ENCODE data around the gene CLMN. TPM values are rescaled to one million over a fixed set of nuclear protein-coding genes. Genes with fewer than 3 reads are reported as not detected.

Gene CLMN
- polyA plus RNA-seq, 2 donors: 1.6 to 2.3 TPM

- Histone ChIP-seq H3K4me1 (ENCODE audit: control insufficient read depth in 2 of 2, insufficient read depth in 2 of 2, low read length in 1 of 2) (peaks cover 0 to 4% of the 10 kb centered on the region in 2 donors), H3K4me3 (ENCODE audit: low read depth in 1 of 2, low read length in 2 of 2) (no peak overlapping the region), H3K9me3 (ENCODE audit: control insufficient read depth in 2 of 2, insufficient read depth in 1 of 2, low read depth in 1 of 2, low read length in 1 of 2) (peaks cover 0 to 4% of the 10 kb centered on the region in 2 donors), H3K27ac (ENCODE audit: low read depth in 2 of 2, low read length in 1 of 2) (no peak overlapping the region), H3K27me3 (ENCODE audit: control insufficient read depth in 1 of 2, insufficient read depth in 2 of 2, low read length in 2 of 2) (no peaks in the 10 kb centered on the region), H3K36me3 (ENCODE audit: control insufficient read depth in 2 of 2, insufficient read depth in 2 of 2, low read length in 1 of 2) (no peaks in the 10 kb centered on the region)
- WGBS, 2 donors: 82 to 85% methylated on average over 6 of the region's 6 CpGs
Observed at GRCh38 chr14:95334044-95334443, 14.3 kb upstream of the CLMN start.

- WGBS, 2 donors: 86% methylated on average over 3 of the region's 3 CpGs
- Histone ChIP-seq H3K27ac (ENCODE audit: low read depth in 2 of 2, low read length in 1 of 2) (no peak overlapping the region), H3K4me3 (ENCODE audit: low read depth in 1 of 2, low read length in 2 of 2) (no peak overlapping the region), H3K27me3 (ENCODE audit: control insufficient read depth in 1 of 2, insufficient read depth in 2 of 2, low read length in 2 of 2) (no peaks in the 10 kb centered on the region), H3K9me3 (ENCODE audit: control insufficient read depth in 2 of 2, insufficient read depth in 1 of 2, low read depth in 1 of 2, low read length in 1 of 2) (peaks cover 0 to 4% of the 10 kb centered on the region in 2 donors), H3K36me3 (ENCODE audit: control insufficient read depth in 2 of 2, insufficient read depth in 2 of 2, low read length in 1 of 2) (no peaks in the 10 kb centered on the region), H3K4me1 (ENCODE audit: control insufficient read depth in 2 of 2, insufficient read depth in 2 of 2, low read length in 1 of 2) (peaks cover 0 to 4% of the 10 kb centered on the region in 2 donors)
Observed at GRCh38 chr14:95332641-95333040, 12.9 kb upstream of the CLMN start.

GRCh38 chr14:95331708-95332408 is 12.2 kb upstream of the CLMN start:
- Histone ChIP-seq H3K36me3 (ENCODE audit: control insufficient read depth in 2 of 2, insufficient read depth in 2 of 2, low read length in 1 of 2) (no peaks in the 10 kb centered on the region), H3K4me3 (ENCODE audit: low read depth in 1 of 2, low read length in 2 of 2) (no peak overlapping the region), H3K4me1 (ENCODE audit: control insufficient read depth in 2 of 2, insufficient read depth in 2 of 2, low read length in 1 of 2) (peaks cover 0 to 7% of the 10 kb centered on the region in 2 donors), H3K9me3 (ENCODE audit: control insufficient read depth in 2 of 2, insufficient read depth in 1 of 2, low read depth in 1 of 2, low read length in 1 of 2) (peaks cover 0 to 4% of the 10 kb centered on the region in 2 donors), H3K27me3 (ENCODE audit: control insufficient read depth in 1 of 2, insufficient read depth in 2 of 2, low read length in 2 of 2) (no peaks in the 10 kb centered on the region), H3K27ac (ENCODE audit: low read depth in 2 of 2, low read length in 1 of 2) (no peak overlapping the region)
- 80 to 84% methylated on average over 10 of the region's 10 CpGs for WGBS, 2 donors

- Histone ChIP-seq H3K27ac (ENCODE audit: low read depth in 2 of 2, low read length in 1 of 2) (no peak overlapping the region), H3K27me3 (ENCODE audit: control insufficient read depth in 1 of 2, insufficient read depth in 2 of 2, low read length in 2 of 2) (no peaks in the 10 kb centered on the region), H3K36me3 (ENCODE audit: control insufficient read depth in 2 of 2, insufficient read depth in 2 of 2, low read length in 1 of 2) (no peaks in the 10 kb centered on the region), H3K4me1 (ENCODE audit: control insufficient read depth in 2 of 2, insufficient read depth in 2 of 2, low read length in 1 of 2) (peaks cover 0 to 7% of the 10 kb centered on the region in 2 donors), H3K4me3 (ENCODE audit: low read depth in 1 of 2, low read length in 2 of 2) (no peak overlapping the region), H3K9me3 (ENCODE audit: control insufficient read depth in 2 of 2, insufficient read depth in 1 of 2, low read depth in 1 of 2, low read length in 1 of 2) (peaks cover 0 to 4% of the 10 kb centered on the region in 2 donors)
- WGBS, 2 donors: 73 to 87% methylated on average over 20 of the region's 20 CpGs
Observed at GRCh38 chr14:95330591-95331370, 11.1 kb upstream of the CLMN start.

- no peak overlapping the region for H3K27ac ChIP-seq (ENCODE audit: low read depth in 2 of 2, low read length in 1 of 2)
- H3K36me3 ChIP-seq (ENCODE audit: control insufficient read depth in 2 of 2, insufficient read depth in 2 of 2, low read length in 1 of 2): no peaks in the 10 kb centered on the region
- no peak overlapping the region for H3K4me3 ChIP-seq (ENCODE audit: low read depth in 1 of 2, low read length in 2 of 2)
- WGBS, 2 donors: 93 to 94% methylated on average over 9 of the region's 9 CpGs
- H3K4me1 ChIP-seq (ENCODE audit: control insufficient read depth in 2 of 2, insufficient read depth in 2 of 2, low read length in 1 of 2): peaks cover 0 to 7% of the 10 kb centered on the region in 2 donors
- no peaks in the 10 kb centered on the region for H3K27me3 ChIP-seq (ENCODE audit: control insufficient read depth in 1 of 2, insufficient read depth in 2 of 2, low read length in 2 of 2)
- H3K9me3 ChIP-seq (ENCODE audit: control insufficient read depth in 2 of 2, insufficient read depth in 1 of 2, low read depth in 1 of 2, low read length in 1 of 2): peaks cover 0 to under 1% of the 10 kb centered on the region in 2 donors
Observed at GRCh38 chr14:95329941-95330340, 10.2 kb upstream of the CLMN start.

GRCh38 chr14:95328729-95329503 is 9.2 kb upstream of the CLMN start:
- Histone ChIP-seq H3K27me3 (ENCODE audit: control insufficient read depth in 1 of 2, insufficient read depth in 2 of 2, low read length in 2 of 2) (no peaks in the 10 kb centered on the region), H3K27ac (ENCODE audit: low read depth in 2 of 2, low read length in 1 of 2) (no peak overlapping the region), H3K4me3 (ENCODE audit: low read depth in 1 of 2, low read length in 2 of 2) (no peak overlapping the region), H3K9me3 (ENCODE audit: control insufficient read depth in 2 of 2, insufficient read depth in 1 of 2, low read depth in 1 of 2, low read length in 1 of 2) (no peaks in the 10 kb centered on the region), H3K4me1 (ENCODE audit: control insufficient read depth in 2 of 2, insufficient read depth in 2 of 2, low read length in 1 of 2) (peaks cover 0 to 7% of the 10 kb centered on the region in 2 donors), H3K36me3 (ENCODE audit: control insufficient read depth in 2 of 2, insufficient read depth in 2 of 2, low read length in 1 of 2) (no peaks in the 10 kb centered on the region)
- WGBS, 2 donors: 66 to 68% methylated on average over 13 of the region's 13 CpGs

- H3K9me3 ChIP-seq (ENCODE audit: control insufficient read depth in 2 of 2, insufficient read depth in 1 of 2, low read depth in 1 of 2, low read length in 1 of 2): no peaks in the 10 kb centered on the region
- H3K4me3 ChIP-seq (ENCODE audit: low read depth in 1 of 2, low read length in 2 of 2): no peak overlapping the region
- peaks cover 0 to 10% of the 10 kb centered on the region in 2 donors for H3K4me1 ChIP-seq (ENCODE audit: control insufficient read depth in 2 of 2, insufficient read depth in 2 of 2, low read length in 1 of 2)
- H3K27ac ChIP-seq (ENCODE audit: low read depth in 2 of 2, low read length in 1 of 2): no peak overlapping the region
- no peaks in the 10 kb centered on the region for H3K27me3 ChIP-seq (ENCODE audit: control insufficient read depth in 1 of 2, insufficient read depth in 2 of 2, low read length in 2 of 2)
- H3K36me3 ChIP-seq (ENCODE audit: control insufficient read depth in 2 of 2, insufficient read depth in 2 of 2, low read length in 1 of 2): no peaks in the 10 kb centered on the region
- 85 to 89% methylated on average over 13 of the region's 13 CpGs for WGBS, 2 donors
Observed at GRCh38 chr14:95327558-95328374, 8.1 kb upstream of the CLMN start.

- H3K9me3 ChIP-seq (ENCODE audit: control insufficient read depth in 2 of 2, insufficient read depth in 1 of 2, low read depth in 1 of 2, low read length in 1 of 2): no peaks in the 10 kb centered on the region
Observed at GRCh38 chr14:95326987-95327386, 7.3 kb upstream of the CLMN start.

GRCh38 chr14:95323917-95324316 is 4.2 kb upstream of the CLMN start:
- Histone ChIP-seq H3K27ac (ENCODE audit: low read depth in 2 of 2, low read length in 1 of 2) (no peak overlapping the region), H3K4me3 (ENCODE audit: low read depth in 1 of 2, low read length in 2 of 2) (no peak overlapping the region), H3K4me1 (ENCODE audit: control insufficient read depth in 2 of 2, insufficient read depth in 2 of 2, low read length in 1 of 2) (peaks cover 4 to 10% of the 10 kb centered on the region in 2 donors), H3K27me3 (ENCODE audit: control insufficient read depth in 1 of 2, insufficient read depth in 2 of 2, low read length in 2 of 2) (no peaks in the 10 kb centered on the region), H3K36me3 (ENCODE audit: control insufficient read depth in 2 of 2, insufficient read depth in 2 of 2, low read length in 1 of 2) (no peaks in the 10 kb centered on the region), H3K9me3 (ENCODE audit: control insufficient read depth in 2 of 2, insufficient read depth in 1 of 2, low read depth in 1 of 2, low read length in 1 of 2) (no peaks in the 10 kb centered on the region)
- WGBS, 2 donors: 65 to 72% methylated on average over 7 of the region's 7 CpGs

More at GRCh38 chr14:95326987-95327386, 7.3 kb upstream of the CLMN start:
- H3K4me3 ChIP-seq (ENCODE audit: low read depth in 1 of 2, low read length in 2 of 2): no peak overlapping the region
- no peak overlapping the region for H3K27ac ChIP-seq (ENCODE audit: low read depth in 2 of 2, low read length in 1 of 2)
- H3K4me1 ChIP-seq (ENCODE audit: control insufficient read depth in 2 of 2, insufficient read depth in 2 of 2, low read length in 1 of 2): peaks cover 0 to 7% of the 10 kb centered on the region in 2 donors
- no peaks in the 10 kb centered on the region for H3K27me3 ChIP-seq (ENCODE audit: control insufficient read depth in 1 of 2, insufficient read depth in 2 of 2, low read length in 2 of 2)
- H3K36me3 ChIP-seq (ENCODE audit: control insufficient read depth in 2 of 2, insufficient read depth in 2 of 2, low read length in 1 of 2): no peaks in the 10 kb centered on the region
- WGBS, 2 donors: 57 to 67% methylated on average over 3 of the region's 3 CpGs

Measured in esophagus (tissue), 2 donors.